NCI-H1436 treated with DMSO at 0.1 percent for 48 hours (cell line): ENCODE measurements around the gene NUDCD2.
"Not testable (repeated sequence)": the region's sequence is repeated elsewhere in the genome, so short reads cannot be mapped to it uniquely, and the experiment has no call there.

ENCODE experiments used
- DNase-seq: peaks from one replicate; lab custom pipeline; 2025; lab: John Stamatoyannopoulos, UW

NUDCD2 gene

GRCh38 chr5:163467682-163468081 is 7.8 kb upstream of the NUDCD2 start:
- no peak for DNase-seq

- DNase-seq: no peak
Observed at GRCh38 chr5:163463063-163463435, 3.1 kb upstream of the NUDCD2 start.

- no peak for DNase-seq
Observed at GRCh38 chr5:163460562-163461171, 765 bp upstream of the NUDCD2 start, which contains the start of gene HMMR. Gene HMMR, plus strand, starts transcription at chr5:163460632. Its CDS starts 61 bp downstream, at chr5:163460693.

DNA sequence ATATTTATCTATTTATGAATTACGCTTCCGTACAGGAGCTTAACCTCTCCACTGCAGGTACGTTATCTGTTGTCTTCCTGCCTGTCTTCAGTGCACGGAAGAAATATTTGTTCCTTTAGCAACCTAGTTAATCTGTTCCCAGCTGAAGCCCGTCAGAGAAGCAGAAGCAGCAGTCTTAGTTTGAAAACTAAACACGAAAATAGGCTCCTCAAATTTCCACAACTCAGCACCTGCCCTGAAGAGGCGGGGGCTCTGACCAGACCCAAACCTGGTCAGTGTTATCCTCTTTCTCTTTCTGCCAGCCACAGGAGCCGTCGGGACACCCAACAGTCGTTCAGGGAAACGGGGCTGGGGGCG is 462 bp downstream of the NUDCD2 start:
- DNase-seq: no peak

GRCh38 chr5:163458778-163459385 is 1.0 kb downstream of the NUDCD2 start:
- DNase-seq: no peak

- no peak for DNase-seq
Observed at GRCh38 chr5:163456840-163457239, 3.1 kb downstream of the NUDCD2 start.

GRCh38 chr5:163456029-163456589 is 3.8 kb downstream of the NUDCD2 start:
- DNase-seq: no peak

- not testable (repeated sequence) for DNase-seq
Observed at GRCh38 chr5:163455406-163455805, 4.5 kb downstream of the NUDCD2 start.

DNA sequence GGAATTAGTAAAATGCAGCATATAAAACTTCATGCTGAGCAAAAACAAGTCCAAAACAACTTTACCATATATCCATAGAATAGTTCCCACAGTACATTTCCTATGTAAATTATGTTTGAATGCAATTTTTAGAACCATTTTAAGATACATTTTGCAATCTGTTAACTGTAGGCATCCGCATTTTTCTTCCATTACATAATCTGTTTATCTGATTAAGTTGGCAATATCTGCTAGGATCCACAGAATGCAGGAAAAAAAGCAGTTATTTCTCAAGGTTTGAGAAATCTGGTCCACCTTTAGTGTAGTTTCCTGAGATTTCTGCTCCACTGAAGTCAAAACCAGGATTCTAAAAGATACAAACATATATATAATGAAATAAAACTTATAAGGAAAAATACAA is 6.2 kb downstream of the NUDCD2 start:
- no peak for DNase-seq

GRCh38 chr5:163451489-163451888 is 8.4 kb downstream of the NUDCD2 start:
- DNase-seq: no peak

DNA sequence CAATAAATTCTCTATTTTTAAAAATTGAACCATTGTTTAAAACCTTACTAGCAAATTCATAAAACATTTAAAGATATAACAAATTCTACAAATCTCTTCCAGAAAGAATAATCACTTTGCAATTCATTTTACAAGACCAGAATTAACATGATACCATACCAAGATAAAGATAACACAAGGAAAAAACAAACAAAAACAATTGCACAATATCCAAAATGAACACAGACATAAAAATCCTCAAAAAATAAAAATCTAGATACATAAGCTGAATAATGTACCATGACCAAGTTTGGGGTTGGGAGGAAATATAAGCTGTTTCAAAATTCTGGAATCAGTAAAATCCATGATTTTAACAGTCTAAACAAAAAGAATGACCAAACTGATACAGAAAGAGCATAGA is 11.4 kb downstream of the NUDCD2 start:
- DNase-seq: no peak

GRCh38 chr5:163447875-163448274 is 12.0 kb downstream of the NUDCD2 start:
- no peak for DNase-seq

DNA sequence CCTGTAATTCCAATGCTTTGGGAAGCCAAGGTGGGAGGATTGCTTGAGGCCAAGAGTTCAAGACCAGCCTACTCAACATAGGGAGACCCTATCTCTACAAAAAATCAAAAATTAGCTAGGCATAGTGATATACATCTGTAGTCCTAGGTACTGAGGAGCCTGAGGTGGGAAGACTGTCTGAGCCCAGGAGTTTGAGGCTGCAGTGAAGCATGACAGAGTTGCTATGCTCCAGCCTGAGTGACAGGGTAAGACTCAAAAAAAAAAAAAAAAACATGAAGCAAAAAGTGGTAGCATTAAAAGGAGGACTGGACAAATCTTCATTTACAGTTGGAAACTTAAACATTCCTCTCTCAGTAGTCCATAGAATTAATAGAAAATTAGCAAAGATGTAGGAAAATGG is 12.7 kb downstream of the NUDCD2 start:
- no peak for DNase-seq

- DNase-seq: no peak
Observed at GRCh38 chr5:163445345-163445744, 14.6 kb downstream of the NUDCD2 start.

- DNase-seq: no peak
Observed at GRCh38 chr5:163444526-163444925, 15.4 kb downstream of the NUDCD2 start.

DNA sequence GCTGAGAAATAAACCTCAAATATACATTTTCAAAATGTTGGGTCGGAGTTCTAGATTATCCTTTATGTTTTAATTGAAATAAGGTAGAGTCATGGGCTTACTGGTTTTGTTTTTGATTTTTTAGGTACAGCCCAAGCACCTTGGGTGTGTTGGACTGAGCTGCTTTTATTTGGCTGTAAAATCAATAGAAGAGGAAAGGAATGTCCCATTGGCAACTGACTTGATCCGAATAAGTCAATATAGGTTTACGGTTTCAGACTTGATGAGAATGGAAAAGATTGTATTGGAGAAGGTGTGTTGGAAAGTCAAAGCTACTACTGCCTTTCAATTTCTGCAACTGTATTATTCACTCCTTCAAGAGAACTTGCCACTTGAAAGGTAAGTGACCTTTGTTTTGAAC is 18.9 kb downstream of the NUDCD2 start:
- no peak for DNase-seq

DNA sequence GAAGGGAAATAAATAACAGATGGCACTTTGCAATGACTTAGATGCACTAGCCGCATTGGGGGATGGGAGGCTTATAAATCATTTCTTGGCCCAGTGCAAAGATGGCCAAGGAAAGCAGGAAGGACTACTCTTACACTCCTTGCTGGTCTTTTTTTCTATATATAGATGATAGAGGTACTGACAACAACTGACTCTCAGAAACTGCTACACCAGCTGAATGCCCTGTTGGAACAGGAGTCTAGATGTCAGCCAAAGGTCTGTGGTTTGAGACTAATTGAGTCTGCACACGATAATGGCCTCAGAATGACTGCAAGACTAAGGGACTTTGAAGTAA is 20.8 kb downstream of the NUDCD2 start:
- DNase-seq: no peak

DNA sequence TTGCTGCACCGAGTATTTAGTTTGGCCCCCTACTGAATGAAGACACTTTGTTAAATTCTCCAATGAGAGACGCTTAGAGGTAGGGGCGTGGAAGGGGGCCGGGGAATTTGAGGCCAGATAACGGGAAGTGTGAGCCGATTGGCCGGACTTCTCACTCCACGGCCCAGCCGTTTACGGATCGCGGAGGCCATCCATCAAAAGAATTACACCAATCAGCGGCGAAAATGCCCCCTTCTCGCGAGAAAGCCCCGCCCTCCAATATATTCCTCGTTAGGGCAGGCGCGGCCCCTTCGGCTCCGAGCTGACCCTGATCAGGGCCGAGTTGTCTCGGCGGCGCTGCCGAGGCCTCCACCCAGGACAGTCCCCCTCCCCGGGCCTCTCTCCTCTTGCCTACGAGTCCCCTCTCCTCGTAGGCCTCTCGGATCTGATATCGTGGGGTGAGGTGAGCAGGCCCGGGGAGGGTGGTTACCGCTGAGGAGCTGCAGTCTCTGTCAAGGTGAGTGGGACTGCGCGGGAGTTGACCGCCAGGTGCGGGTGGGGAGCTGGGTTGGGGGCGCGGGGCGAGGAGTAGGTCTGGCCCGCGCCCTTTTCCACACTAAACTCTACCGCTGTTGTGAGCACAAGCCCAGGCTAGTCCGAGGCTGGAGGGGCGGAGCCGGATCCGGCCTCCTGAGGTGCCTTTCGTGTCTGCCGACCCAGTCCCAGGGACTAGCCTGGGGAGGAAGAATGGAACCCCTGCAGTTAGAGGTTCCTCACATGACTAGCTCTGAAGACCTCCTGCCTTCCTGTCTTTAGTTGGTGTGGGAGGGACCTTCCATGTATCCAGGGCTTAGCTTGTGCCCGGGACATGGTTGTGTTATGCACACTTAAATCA is 22.4 kb downstream of the NUDCD2 start, which contains the start of gene CCNG1:
Gene CCNG1, plus strand, starts transcription at position 287 of the 874 bp plus-strand sequence. CDS start 1,662 bp downstream, outside the sequence.
- DNase-seq: peak; percentile 89

DNA sequence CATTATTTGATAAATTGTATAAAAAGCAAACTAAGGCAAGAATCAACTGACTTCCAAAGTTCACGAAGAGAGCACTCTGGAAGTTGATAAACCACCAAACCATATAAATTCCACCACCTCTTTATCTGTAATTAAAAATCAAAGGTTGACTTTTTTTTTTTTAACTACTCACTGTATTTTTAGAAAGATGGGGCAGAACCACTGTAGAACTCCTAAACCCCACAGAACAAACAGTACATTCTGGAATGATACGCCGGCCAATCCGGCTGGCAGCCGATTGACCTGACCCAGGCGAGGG is 22.9 kb downstream of the NUDCD2 start:
- no peak for DNase-seq

DNA sequence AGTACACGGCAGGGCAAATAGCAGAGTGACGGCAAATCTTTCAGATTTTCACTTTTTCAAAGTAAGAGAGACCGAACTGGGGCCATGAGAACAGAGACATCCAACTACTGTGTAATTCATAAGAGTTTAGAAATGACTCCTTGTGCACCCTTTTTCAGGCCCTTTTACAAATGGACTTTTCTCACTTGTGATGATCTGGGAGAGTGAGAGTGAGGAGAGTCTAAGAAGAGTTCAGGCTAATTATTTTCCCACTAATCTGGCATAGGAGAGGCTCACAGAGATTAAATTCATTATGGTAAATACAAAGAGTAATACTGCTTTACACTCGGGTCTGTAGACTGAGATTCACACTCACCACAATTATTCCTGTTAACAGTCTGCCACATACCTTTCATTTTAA is 23.4 kb downstream of the NUDCD2 start:
- DNase-seq: no peak

DNA sequence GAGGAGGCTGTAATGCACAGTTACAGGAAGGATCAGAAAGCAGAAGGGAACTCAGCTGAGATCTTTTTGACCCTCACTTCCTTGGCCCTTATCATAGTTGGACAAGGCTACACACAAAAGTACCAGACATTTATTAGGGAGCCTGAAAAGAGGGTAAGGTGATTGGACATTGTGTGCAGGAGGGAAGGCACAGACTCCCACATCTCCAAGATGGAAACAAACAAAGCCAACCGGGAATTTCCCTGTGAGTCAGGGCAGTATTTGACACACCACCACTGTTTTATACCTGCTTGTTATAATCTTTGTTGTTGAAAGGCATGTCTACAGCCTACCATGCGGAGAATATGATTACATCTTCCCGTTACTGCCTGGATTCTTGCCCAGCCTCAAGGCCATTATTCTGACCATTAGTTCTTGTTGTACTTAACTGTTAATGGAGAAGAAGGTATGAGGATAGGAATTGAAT is 25.5 kb downstream of the NUDCD2 start:
- DNase-seq: no peak

- DNase-seq: no peak
Observed at GRCh38 chr5:163433271-163433670, 26.6 kb downstream of the NUDCD2 start.

DNA sequence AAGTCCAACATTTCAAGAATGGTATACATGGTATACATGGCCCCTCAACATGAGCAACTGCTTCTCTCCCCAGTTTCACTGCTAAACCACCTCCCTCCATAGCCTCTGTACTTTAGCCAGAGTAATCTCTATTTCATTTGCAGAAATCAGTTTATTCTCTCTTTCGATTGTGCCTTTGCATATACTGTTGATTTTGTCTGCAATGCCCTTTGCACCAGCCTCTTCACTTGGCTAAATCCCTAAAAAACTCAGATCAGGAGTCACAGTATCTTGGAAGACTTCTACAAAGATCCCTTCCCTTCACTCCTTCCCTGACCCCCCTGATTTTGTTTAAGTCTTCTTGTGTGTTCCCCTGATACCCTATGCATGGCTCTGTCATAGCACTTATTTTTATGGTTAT is 27.4 kb downstream of the NUDCD2 start:
- no peak for DNase-seq
